ENCODE measurements around the gene ZBED4. TPM values are rescaled to one million over a fixed set of nuclear protein-coding genes. Genes with fewer than 3 reads are reported as not detected.

ZBED4 gene
- total and polyA plus RNA-seq, 11 donors = 2.2 to 8.6 (median 4.9) TPM

DNA sequence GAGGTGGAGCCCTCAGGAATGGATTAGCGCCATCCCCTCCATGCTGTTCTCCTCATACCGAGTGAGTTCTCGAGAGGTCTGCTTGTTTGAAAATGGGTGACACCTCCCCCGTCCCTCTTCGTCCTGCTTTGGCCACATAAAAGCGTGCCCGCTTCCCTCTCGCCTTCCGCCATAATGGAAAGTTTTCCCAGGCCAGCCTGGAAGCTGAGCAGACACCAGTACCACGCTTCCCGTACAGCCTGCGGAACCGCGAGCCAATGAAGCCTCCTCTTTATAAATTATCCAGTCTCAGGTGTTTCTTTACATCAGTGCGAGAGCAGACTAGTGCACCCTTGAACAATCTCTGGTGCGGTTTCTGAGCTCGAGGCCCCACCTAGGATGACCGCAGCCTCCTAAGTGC is 51.8 kb downstream of the ZBED4 start:
- TF ChIP-seq POLR2A (IDR thresholded peaks at IDR 0.05) = no peak
- TF ChIP-seq, protein P1, sequence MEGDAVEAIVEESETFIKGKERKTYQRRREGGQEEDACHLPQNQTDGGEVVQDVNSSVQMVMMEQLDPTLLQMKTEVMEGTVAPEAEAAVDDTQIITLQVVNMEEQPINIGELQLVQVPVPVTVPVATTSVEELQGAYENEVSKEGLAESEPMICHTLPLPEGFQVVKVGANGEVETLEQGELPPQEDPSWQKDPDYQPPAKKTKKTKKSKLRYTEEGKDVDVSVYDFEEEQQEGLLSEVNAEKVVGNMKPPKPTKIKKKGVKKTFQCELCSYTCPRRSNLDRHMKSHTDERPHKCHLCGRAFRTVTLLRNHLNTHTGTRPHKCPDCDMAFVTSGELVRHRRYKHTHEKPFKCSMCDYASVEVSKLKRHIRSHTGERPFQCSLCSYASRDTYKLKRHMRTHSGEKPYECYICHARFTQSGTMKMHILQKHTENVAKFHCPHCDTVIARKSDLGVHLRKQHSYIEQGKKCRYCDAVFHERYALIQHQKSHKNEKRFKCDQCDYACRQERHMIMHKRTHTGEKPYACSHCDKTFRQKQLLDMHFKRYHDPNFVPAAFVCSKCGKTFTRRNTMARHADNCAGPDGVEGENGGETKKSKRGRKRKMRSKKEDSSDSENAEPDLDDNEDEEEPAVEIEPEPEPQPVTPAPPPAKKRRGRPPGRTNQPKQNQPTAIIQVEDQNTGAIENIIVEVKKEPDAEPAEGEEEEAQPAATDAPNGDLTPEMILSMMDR (IDR thresholded peaks at IDR 0.05) = no peak
- ATAC-seq (no peak), DNase-seq (no peak)
- no peaks in the 10 kb centered on the region for H3K9me3 ChIP-seq
- peaks cover 0 to 10% (median 0%) of the 10 kb centered on the region in 12 donors for H3K4me1 ChIP-seq
- no peak overlapping the region for H3K27ac ChIP-seq
- intact Hi-C loops (cut with DNase I) = no loop called here
- peaks cover 0 to 88% (median 67%) of the 10 kb centered on the region in 9 donors for H3K36me3 ChIP-seq
- no peaks in the 10 kb centered on the region for H3K27me3 ChIP-seq
- H3K4me3 ChIP-seq = no peak overlapping the region
- WGBS, 4 donors = 95 to 97% (median 96%) methylated on average over 18 of the region's 18 CpGs

DNA sequence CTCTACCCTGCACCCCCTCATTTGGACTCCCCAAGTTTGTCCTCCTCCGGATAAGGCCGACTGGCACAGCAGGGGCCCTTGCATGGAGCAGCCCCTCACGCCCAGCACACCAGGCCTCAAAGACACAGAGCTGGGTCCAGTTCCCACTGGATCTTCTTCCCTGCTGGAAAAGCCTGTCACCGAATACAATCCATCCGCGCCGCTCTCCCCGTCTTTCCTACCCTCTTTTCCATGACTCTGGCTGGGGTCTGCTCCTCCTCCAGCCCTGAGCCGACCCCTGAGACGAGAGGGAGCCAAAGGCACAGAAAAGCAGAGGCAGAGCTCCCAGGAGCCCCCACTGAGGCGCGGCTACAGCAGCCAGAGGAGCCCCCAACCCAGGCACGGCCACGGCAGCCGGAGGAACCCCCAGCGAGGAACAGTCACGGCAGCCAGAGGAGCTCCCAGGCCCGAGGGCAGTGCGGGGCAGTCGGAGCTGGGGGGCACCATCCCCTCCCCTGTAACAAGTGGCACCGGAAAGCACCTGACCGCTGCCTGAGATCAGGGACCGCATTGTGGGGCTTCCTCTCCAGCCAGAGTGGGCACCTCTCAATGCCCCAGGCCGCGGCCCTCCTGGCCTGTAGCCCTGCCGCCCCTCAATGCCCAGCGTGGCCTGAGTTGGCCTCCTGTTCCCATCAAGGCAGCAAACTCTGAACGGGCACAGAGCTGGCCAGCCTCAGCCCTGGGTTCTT is 52.6 kb downstream of the ZBED4 start:
- TF ChIP-seq, protein P1 (IDR thresholded peaks at IDR 0.05) = no peak
- TF ChIP-seq POLR2A (IDR thresholded peaks at IDR 0.05) = no peak
- Histone ChIP-seq H3K36me3 (peaks cover 0 to 85% (median 66%) of the 10 kb centered on the region in 9 donors), H3K4me3 (no peak overlapping the region), H3K27ac (no peak overlapping the region), H3K27me3 (no peaks in the 10 kb centered on the region), H3K9me3 (no peaks in the 10 kb centered on the region), H3K4me1 (peaks cover 0 to 10% (median 0%) of the 10 kb centered on the region in 12 donors)
- DNase-seq = peak in 1 of 5 donors; percentile 54
- intact Hi-C loops (cut with DNase I) = no loop called here
- ATAC-seq = no peak
- 94 to 97% (median 95%) methylated on average over 13 to 28 of the region's 28 CpGs for WGBS, 4 donors

DNA sequence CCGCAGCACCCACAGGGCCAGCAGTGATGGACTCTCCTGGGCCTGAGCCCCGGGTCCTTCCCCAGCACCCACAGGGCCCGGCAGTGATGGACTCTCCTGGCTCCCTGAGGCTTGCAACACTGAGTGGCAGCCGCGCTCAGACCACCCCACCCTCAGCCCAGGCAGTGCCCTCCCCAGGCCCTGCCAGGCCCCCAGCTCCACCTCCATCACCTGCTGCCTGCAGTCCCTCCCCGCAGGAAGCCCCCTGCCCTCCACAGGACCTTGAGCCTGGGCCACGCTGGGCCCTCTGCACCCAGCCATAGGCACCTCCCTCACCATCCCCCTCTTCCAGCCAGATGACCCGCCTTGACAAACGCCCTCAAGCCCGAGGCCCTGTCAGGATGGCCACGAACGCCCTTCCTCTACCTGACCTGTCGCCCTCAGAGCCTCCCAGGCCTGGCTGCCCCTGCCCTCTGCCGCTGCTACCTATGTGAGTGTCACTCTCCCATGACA is 53.2 kb downstream of the ZBED4 start:
- ATAC-seq = no peak
- Histone ChIP-seq H3K36me3 (peaks cover 0 to 82% (median 70%) of the 10 kb centered on the region in 9 donors), H3K4me3 (no peak overlapping the region), H3K4me1 (peaks cover 0 to 10% (median 0%) of the 10 kb centered on the region in 12 donors), H3K27me3 (no peaks in the 10 kb centered on the region), H3K27ac (no peak overlapping the region), H3K9me3 (no peaks in the 10 kb centered on the region)
- TF ChIP-seq, protein P1 (IDR thresholded peaks at IDR 0.05) = no peak
- intact Hi-C loops (cut with DNase I) = no loop called here
- 90 to 95% (median 93%) methylated on average over 9 to 14 of the region's 14 CpGs for WGBS, 4 donors
- DNase-seq = peak in 1 of 5 donors; percentile 50

DNA sequence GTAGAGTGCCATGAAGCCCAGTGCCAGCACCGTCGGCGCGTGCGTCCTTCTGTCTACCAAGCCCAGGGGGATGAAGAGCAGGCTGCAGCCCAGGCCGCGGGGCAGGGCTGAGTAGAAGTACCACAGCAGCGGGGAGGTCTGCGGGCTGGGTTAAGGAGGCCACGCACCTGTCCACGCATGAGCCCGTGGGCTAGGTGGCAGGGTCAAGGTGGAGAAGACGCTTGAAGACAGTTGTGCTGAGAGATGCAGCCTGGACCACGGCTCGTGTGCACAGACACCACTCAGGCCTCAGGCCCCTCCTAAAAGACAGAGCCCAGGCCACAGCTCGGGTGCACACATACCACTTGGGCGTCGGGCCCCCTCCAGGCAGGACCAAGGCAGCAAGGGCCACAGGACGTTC is 54.2 kb downstream of the ZBED4 start:
- intact Hi-C loops (cut with DNase I) = no loop called here
- DNase-seq (no peak), ATAC-seq (no peak)

More for the DNA sequence above, 54.2 kb downstream of the ZBED4 start:
- 95 to 97% (median 96%) methylated on average over 19 of the region's 19 CpGs for WGBS, 4 donors
- TF ChIP-seq, protein P1 (IDR thresholded peaks at IDR 0.05) = no peak
- no peak for TF ChIP-seq POLR2A (IDR thresholded peaks at IDR 0.05)
- Histone ChIP-seq H3K4me3 (no peak overlapping the region), H3K36me3 (peaks cover 0 to 84% (median 71%) of the 10 kb centered on the region in 9 donors), H3K4me1 (peaks cover 0 to 10% (median 0%) of the 10 kb centered on the region in 12 donors), H3K27me3 (no peaks in the 10 kb centered on the region), H3K9me3 (no peaks in the 10 kb centered on the region), H3K27ac (no peak overlapping the region)
